Measurements from ENCODE around the gene ADAT3.

The ADAT3 gene

DNA sequence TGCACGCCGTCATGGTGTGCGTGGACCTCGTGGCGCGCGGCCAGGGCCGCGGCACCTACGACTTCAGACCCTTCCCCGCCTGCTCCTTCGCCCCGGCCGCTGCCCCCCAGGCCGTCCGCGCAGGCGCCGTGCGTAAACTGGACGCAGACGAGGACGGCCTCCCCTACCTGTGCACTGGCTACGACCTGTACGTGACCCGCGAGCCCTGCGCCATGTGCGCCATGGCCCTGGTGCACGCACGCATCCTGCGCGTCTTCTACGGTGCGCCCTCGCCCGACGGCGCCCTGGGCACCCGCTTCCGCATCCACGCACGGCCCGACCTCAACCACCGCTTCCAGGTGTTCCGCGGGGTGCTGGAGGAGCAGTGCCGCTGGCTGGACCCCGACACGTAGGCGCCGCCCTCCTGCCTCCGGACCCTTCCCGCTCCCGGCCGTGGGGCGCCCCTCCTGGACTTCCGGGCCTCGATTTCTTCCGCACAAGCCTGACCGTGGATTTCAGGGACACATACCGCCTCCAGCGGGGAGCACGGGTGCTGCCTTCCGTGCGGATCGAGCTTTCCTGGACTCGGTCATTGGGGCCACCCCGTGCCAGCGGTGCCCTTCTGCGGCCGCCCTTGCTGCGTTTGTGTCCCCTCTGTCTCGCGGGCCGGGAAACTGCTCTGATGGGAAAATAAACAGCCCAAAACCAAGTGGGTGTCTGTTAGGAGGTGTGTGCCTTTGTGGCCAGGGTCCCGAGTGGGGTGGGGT lies 7.7 kb downstream of the ADAT3 start:
- no peak for DNase-seq

DNA sequence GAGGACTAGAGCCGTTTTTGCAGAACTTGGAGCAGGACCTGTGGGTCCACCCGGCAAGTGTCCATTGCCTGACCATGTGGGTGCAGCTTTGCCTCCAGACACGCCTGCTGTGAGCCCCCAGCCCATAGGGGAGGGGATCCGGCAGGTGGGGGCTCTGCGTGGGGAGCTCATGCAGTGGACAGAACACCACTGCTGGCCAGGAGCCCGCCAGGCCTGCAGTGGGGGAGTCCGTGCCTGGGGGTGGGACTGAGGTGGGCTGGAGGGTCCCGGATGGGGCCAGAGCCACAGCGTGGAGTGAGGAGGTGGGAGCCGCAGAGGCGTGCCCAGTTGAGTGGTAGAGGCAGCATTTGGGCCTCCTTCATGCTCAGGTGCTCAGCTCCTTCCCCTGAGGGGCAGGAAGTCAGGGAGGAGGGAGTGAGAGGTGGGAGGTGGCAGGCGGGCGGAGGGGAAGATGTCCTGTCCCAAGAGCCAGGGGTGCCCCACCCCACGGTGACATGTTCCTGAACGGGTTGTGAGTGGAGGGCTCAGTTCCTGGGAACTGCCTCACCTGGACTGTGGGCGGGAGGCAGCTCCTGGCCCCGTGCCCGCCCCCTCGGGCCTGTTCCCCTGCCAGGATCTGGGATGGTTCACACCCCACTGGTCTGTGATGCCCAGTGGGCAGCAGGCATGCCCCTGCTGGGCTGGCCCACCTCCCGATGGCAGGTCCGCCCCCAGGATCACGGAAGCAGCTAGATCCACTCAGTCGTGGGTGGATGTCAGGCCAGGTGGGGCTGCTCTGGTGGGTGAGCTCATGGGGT lies 8.8 kb downstream of the ADAT3 start:
- DNase-seq = no peak

DNA sequence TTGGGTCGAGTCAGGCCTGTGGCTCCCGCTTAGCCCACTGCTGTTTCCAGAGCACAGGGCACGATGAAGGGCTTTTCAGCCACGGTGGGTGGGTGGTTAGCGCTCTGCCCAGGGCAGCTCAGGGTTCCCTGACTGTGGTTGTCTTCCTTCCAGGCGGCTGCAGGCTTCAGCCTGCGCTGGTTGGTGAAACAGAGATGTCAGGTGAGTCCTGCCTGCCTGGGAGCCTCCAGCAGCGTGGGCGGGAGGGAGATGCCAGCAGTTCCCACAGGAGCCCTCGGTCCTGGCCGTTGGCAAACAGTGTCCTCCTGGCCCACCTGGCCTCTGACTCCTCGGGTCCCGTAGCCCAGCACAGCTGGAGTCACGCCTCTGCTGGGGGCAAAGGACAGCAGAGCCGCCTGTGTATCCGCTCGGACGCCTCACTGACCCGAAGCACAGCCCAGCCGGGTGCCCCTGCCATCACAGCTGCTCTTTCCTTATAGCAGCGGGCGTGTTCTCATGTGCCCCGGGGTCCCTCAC lies 9.7 kb downstream of the ADAT3 start:
- no peak for DNase-seq

DNA sequence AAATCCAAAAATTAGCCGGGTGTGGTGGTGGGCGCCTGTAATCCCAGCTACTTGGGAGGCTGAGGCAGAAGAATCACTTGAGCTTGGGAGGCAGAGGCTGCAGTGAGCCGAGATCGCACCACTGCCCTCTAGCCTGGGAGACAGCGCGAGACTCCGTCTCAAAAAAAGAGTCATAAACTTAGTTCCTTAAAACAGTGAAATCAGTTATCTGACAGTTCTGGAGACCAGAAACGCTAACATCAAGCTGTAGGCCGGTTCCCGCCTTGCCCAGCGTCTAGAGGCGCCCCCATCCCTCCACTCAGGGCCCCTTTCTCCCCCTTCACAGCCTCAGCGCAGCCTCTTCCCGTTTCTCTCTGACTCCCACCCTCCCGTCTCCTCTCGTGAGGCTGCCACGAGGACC lies 11.9 kb downstream of the ADAT3 start:
- no peak for DNase-seq

DNA sequence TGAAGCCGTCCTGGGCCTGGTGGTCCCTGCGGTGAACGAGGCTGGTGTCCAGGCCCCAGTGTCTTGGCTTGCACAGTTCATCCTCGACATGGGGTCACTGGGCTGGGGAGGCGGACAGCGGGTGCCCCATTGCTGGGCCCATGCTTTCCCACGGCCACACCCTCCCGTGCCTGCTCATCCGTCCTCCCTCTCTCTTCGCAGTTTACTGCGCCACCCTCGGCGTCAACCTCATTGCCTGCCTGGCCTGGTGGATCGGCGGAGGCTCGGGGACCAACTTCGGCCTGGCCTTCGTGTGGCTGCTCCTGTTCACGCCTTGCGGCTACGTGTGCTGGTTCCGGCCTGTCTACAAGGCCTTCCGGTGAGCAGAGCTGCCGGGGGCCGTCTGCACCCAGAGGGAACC lies 12.7 kb downstream of the ADAT3 start:
- DNase-seq = no peak

GRCh38 chr19:1918975-1919374 lies 13.8 kb downstream of the ADAT3 start:
- DNase-seq = no peak

GRCh38 chr19:1920644-1921043 lies 15.4 kb downstream of the ADAT3 start:
- DNase-seq = no peak

DNA sequence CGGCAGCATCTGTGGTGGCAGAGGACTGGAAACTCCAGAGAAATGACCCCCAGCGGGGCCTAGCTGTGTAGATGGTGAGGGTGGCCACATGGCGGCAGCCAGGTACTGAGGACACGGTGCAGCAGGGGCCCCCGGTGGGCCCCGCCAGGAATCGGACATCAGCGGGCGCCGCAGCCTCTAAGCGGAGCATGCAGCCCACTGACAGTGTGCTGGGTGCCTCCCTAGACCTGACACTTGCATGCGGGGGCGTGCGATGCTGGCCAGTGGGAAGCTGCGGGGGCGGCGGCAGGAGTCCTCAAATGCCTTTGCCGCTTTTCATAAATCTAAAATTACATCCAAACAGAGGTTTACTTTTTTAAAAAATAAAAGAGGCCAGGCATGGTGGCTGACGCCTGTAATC lies 16.1 kb downstream of the ADAT3 start:
- DNase-seq = no peak

DNA sequence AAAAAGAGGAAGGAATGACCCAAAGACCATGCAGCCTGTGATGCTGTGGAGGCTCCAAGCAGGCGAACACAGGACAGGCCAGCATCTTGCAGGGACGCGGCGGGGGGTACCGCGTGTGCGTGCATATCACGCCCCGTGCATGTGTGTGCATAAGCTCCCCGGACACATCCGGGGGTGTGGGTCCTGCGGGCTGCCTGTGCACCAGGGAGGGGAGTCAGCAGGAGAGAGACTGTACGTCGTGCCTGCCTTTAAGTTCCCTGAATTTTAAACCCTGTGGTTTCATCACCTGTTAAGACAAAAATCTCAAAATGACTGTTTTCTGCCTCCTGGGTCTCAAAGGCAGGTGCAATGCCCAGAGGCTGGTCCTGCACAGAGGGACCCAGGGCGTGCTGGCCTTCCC lies 16.6 kb downstream of the ADAT3 start:
- DNase-seq = no peak

- DNase-seq = no peak
These were observed 17.6 kb downstream of the ADAT3 start for GRCh38 chr19:1922803-1923202.

GRCh38 chr19:1923319-1923718 lies 18.1 kb downstream of the ADAT3 start:
- no peak for DNase-seq

DNA sequence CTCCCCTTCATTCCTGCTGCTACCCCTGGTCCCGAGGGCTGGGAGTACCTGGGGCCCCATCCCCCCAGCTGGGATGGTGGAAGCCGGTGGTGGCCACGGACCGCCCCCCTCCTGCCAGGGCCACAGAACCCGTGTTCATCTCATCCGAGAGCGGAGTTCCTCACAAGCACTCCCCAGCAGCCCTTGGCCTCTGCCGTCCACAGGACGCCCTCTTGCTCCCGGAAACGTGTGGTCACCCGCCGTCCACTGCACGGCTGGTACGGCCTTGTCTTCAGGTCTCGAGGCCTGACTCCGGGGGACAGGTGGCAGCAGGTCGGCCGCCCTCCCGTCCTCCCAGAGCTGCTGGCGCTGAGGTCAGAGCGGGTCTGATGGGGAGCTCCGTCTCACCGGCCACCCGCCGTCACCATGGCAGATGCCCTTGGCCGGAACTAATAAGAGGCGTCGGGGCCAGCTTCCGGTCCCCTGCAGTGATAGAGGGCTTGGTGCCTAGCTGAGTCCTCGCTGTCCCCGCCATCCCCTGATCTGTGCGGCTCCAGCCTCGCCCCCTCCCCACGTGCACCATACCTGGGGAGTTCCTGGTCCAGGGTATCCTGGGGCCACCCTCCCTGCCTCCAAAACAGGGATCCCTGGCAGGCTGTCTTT lies 19.2 kb downstream of the ADAT3 start:
- peak in 1 of 58 donors; percentile 55 for DNase-seq

GRCh38 chr19:1925544-1925943 lies 20.3 kb downstream of the ADAT3 start:
- DNase-seq = no peak

GRCh38 chr19:1929021-1929742 lies 24.0 kb downstream of the ADAT3 start:
- DNase-seq = peak in 52 of 58 donors; percentile 7 to 81 (median 42)

DNA sequence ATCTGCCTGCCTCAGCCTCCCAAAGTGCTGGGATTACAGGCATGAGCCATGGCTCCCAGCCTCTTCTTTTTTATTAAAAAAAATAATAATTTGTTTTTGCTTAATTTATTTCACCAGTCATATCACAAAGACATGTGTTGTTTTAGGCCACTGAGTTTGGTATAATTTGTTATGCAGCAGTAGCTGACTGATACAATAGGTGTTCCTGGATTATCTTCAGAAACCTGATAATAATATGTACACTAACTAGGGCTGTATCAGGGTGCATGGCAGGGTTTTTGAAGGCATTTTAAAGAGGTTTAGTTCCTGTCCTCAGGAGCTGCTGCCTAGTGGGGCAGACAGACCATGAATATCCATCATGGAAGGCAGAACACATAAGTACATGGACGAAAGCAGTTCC lies 26.2 kb downstream of the ADAT3 start:
- DNase-seq = no peak

DNA sequence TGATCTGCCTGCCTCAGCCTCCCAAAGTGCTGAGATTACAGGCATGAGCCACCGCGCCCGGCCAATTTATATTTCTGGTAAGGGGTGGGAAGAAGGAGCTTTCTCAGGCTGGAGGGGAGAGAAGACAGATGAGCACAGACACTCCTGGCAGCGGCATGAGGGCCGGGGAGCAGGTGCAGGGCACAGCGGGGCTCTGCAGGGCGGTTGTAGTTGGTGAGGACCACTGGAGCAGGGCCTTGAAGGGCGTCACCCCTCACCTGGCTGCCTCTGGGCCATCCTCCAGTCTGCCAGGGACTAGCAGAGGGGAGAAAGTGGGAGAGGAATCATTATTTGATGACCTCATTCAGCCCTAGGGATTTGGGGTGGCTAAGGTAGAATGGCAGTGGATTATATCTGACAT lies 27.2 kb downstream of the ADAT3 start:
- DNase-seq = no peak

DNA sequence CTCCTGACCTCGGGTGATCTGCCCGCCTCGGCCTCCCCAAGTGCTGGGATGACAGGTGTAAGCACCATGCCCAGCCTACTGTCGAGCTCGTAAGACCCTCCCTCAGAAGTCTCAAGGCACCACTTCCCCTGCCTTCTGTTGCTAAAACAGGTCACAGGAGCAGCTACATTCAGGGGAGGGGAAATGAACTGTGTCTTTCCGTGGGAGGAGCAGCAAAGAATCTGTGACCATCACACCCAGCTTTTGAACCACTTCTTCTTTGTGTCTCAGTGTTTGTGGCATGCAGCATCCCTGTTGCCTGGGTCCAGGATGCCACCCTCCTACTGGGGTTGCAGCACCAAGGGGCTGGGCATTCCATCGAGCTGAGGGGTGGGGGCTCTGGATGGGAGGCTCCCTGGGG lies 28.0 kb downstream of the ADAT3 start:
- DNase-seq = no peak

DNA sequence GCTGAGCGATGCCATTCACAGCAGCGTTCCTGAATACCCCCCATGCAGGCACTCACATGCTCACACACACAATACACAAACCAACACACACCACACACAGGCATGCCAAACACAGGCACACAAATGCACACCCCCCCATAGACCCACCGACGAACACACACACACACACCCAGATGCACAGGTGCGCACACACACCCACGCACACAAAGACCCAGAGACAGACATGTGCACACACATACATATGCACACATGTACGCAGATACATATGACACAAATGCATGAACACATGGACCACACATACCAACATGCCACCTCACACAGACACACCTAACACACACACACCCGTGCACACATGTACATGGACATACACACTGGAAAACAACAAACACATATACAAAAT lies 28.7 kb downstream of the ADAT3 start:
- no peak for DNase-seq

GRCh38 chr19:1935484-1936208 lies 30.4 kb downstream of the ADAT3 start:
- DNase-seq = peak in 34 of 58 donors; percentile 2 to 75 (median 37)

DNA sequence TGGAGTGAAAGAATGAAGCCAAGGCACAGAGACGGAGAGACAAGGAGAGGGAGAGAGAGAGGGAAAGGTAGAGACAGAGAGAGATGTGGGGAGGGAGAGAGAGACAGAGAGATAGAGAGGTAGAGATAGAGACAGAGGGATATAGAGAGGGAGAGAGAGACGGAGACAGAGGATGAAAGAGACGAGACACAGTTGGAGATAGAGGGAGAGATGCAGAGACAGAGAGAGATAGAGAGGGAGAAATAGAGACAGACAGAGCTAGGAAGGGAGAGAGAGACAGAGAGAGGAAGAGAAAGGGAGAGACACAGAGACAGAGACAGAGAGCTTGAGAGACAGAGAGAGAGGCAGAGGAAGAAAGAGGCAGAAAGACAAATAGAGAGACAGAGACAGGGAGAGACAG lies 31.2 kb downstream of the ADAT3 start:
- no peak for DNase-seq

Data from anterior cingulate cortex (tissue), 58 donors.